Measurements from ENCODE around the gene P4HA1.

The P4HA1 gene

GRCh38 chr10:73079779-73080541 is 16.7 kb downstream of the P4HA1 start:
- no peak for TF ChIP-seq CTCF (IDR thresholded peaks at IDR 0.05; ENCODE audit: insufficient read depth, missing control alignments)
- DNase-seq (ENCODE audit: insufficient read length, low spot score) (no peak), FAIRE-seq (no peak)

- FAIRE-seq = no peak
- no peak for TF ChIP-seq CTCF (IDR thresholded peaks at IDR 0.05; ENCODE audit: insufficient read depth, missing control alignments)
- no peak for DNase-seq (ENCODE audit: insufficient read length, low spot score)
Observed at GRCh38 chr10:73076360-73077183, 20.1 kb downstream of the P4HA1 start.

GRCh38 chr10:73075829-73076228 is 20.8 kb downstream of the P4HA1 start:
- FAIRE-seq (no peak), DNase-seq (ENCODE audit: insufficient read length, low spot score) (no peak)
- no peak for TF ChIP-seq CTCF (IDR thresholded peaks at IDR 0.05; ENCODE audit: insufficient read depth, missing control alignments)

- no peak for FAIRE-seq
- no peak for DNase-seq (ENCODE audit: insufficient read length, low spot score)
- no peak for TF ChIP-seq CTCF (IDR thresholded peaks at IDR 0.05; ENCODE audit: insufficient read depth, missing control alignments)
Observed at GRCh38 chr10:73073627-73074026, 23.0 kb downstream of the P4HA1 start.

GRCh38 chr10:73065441-73065840 is 31.2 kb downstream of the P4HA1 start:
- no peak for TF ChIP-seq CTCF (IDR thresholded peaks at IDR 0.05; ENCODE audit: insufficient read depth, missing control alignments)
- DNase-seq (ENCODE audit: insufficient read length, low spot score) (no peak), FAIRE-seq (no peak)

- TF ChIP-seq CTCF (IDR thresholded peaks at IDR 0.05; ENCODE audit: insufficient read depth, missing control alignments) = no peak
- DNase-seq (ENCODE audit: insufficient read length, low spot score) (no peak), FAIRE-seq (no peak)
Observed at GRCh38 chr10:73061743-73062142, 34.9 kb downstream of the P4HA1 start.
